HCT116 (cell line): ENCODE results near the gene IFRD2. TPM values are rescaled to one million over a fixed set of nuclear protein-coding genes. Genes with fewer than 3 reads are reported as not detected.

Experiments used
- ATAC-seq: fragments of 200-7000 bp; cut with Tn5 transposase; 2 replicates; pipeline ENCODE4 v1.9.1; 2020; ENCODE audit warnings: mild to moderate bottlenecking, moderate library complexity
- BruUV-seq: library from RNA; stranded (reverse); fragments of 400-500 nt; replicated peaks from 2 replicates; lab custom pipeline; 2021; lab: Mats Ljungman, UMichigan
- CTCF ChIA-PET: fragments of 300-600 bp; sonication (Branson Sonifier 250); formaldehyde crosslinking; loops from one replicate; lab custom pipeline; 2021; ENCODE audit warnings: antibody characterized with exemption; lab: Charles Lee
- POLR2A ChIA-PET: fragments of 300-600, 350-600 bp; sonication (Branson Sonifier 250); formaldehyde crosslinking; loops from one replicate; lab custom pipeline; 2021; ENCODE audit warnings: antibody characterized with exemption; lab: Charles Lee
- RAD21 ChIA-PET, 2 experiments: fragments of 300-600 bp; sonication (Branson Sonifier 250); formaldehyde crosslinking; loops; one replicate each; lab custom pipeline; 2023; ENCODE audit warnings: low total read pairs in 2 of 2; ENCODE audit not compliant: uncharacterized antibody in 2 of 2, unreplicated experiment in 2 of 2, low non-redundant PET in 1 of 2; lab: Charles Lee
- DNase-seq: peaks from one replicate; pipeline ENCODE4 v3.0.0-alpha.2; 2010; ENCODE audit warnings: low read depth, low spot score
- H2AFZ ChIP-seq: fragments of 200-600 bp; shearing (Covaris generic), sonication (generic); 2 replicates; pipeline ENCODE4 v1.6.1; 2017; ENCODE audit warnings: low read depth, mixed run types, mixed read lengths, antibody characterized with exemption, low read length; ENCODE audit not compliant: poor library complexity, severe bottlenecking
- H3K27ac ChIP-seq: 2 replicates; pipeline ENCODE4 v1.5.1; 2012; ENCODE audit warnings: low read depth, low read length
- H3K27me3 ChIP-seq: fragments of 200-600 bp; sonication (generic); 2 replicates; pipeline ENCODE4 v1.6.1; 2016; ENCODE audit warnings: mixed run types, low read length, mixed read lengths; ENCODE audit not compliant: insufficient read depth
- H3K36me3 ChIP-seq, 2 experiments: fragments of 200-500 bp in 1 of 2; fragments of 200-600 bp in 1 of 2; sonication (Bioruptor generic) in 1 of 2; sonication (generic) in 1 of 2; 2 replicates each; pipeline versions ENCODE4 v1.5.1 to v1.6.1; 2014 to 2016; ENCODE audit warnings: low read length in 2 of 2, inconsistent platforms in 1 of 2, mixed read lengths in 1 of 2, mixed run types in 1 of 2; ENCODE audit not compliant: insufficient read depth in 2 of 2, control insufficient read depth in 1 of 2
- H3K4me1 ChIP-seq, 2 experiments: fragments of 200-600 bp in 1 of 2; sonication (generic) in 1 of 2; 2 replicates each; pipeline versions ENCODE4 v1.5.1 to v1.6.1; 2012 to 2017; ENCODE audit warnings: low read length in 2 of 2, inconsistent platforms in 1 of 2, mild to moderate bottlenecking in 1 of 2, mixed read lengths in 1 of 2, mixed run types in 1 of 2, moderate library complexity in 1 of 2; ENCODE audit not compliant: insufficient read depth in 2 of 2, control insufficient read depth in 1 of 2
- H3K4me2 ChIP-seq: fragments of 200-600 bp; sonication (generic); 2 replicates; pipeline ENCODE4 v1.6.1; 2017; ENCODE audit warnings: mixed run types, low read length, mixed read lengths
- H3K4me3 ChIP-seq, 2 experiments: fragments of 200-600 bp in 1 of 2; sonication (generic) in 1 of 2; replicated peaks in 1 of 2; 2 replicates each; pipeline ENCODE4 v1.5.1; 2011 to 2016; ENCODE audit warnings: low read length in 2 of 2, control low read depth in 1 of 2, low read depth in 1 of 2, mild to moderate bottlenecking in 1 of 2, mixed read lengths in 1 of 2, mixed run types in 1 of 2
- H3K79me2 ChIP-seq: fragments of 200-600 bp; sonication (generic); 2 replicates; pipeline ENCODE4 v1.6.1; 2017; ENCODE audit warnings: mild to moderate bottlenecking, mixed run types, low read length, moderate library complexity, mixed read lengths; ENCODE audit not compliant: insufficient read depth
- H3K9ac ChIP-seq: fragments of 200-600 bp; sonication (generic); 2 replicates; pipeline ENCODE4 v1.6.1; 2016; ENCODE audit warnings: low read length, mixed read lengths
- H3K9me2 ChIP-seq: fragments of 200-600 bp; sonication (generic), shearing (Covaris generic); 2 replicates; pipeline ENCODE4 v1.6.1; 2017; ENCODE audit warnings: mixed run types, mild to moderate bottlenecking, moderate library complexity; ENCODE audit not compliant: insufficient read depth
- H3K9me3 ChIP-seq, 2 experiments: fragments of 200-500 bp in 1 of 2; fragments of 200-600 bp in 1 of 2; sonication (Bioruptor generic) in 1 of 2; sonication (generic) in 1 of 2; 2 replicates each; pipeline ENCODE4 v1.6.1; 2014 to 2017; ENCODE audit warnings: low read length in 2 of 2, mixed read lengths in 2 of 2, inconsistent platforms in 1 of 2, low read depth in 1 of 2, mild to moderate bottlenecking in 1 of 2, mixed run types in 1 of 2, moderate library complexity in 1 of 2; ENCODE audit not compliant: control insufficient read depth in 1 of 2, insufficient read depth in 1 of 2
- H4K20me1 ChIP-seq: fragments of 200-600 bp; sonication (generic), shearing (Covaris generic); 2 replicates; pipeline ENCODE4 v1.6.1; 2017; ENCODE audit warnings: mixed run types, mild to moderate bottlenecking, moderate library complexity; ENCODE audit not compliant: insufficient read depth
- ATF3 ChIP-seq: IDR thresholded peaks from 2 replicates; pipeline ENCODE4 v1.6.1; 2012
- CEBPB ChIP-seq: IDR thresholded peaks from 2 replicates; pipeline ENCODE4 v1.6.1; 2012; ENCODE audit warnings: low read depth
- EGR1 ChIP-seq: IDR thresholded peaks from 2 replicates; pipeline ENCODE4 v1.6.1; 2012; ENCODE audit warnings: low read depth
- ELF1 ChIP-seq: IDR thresholded peaks from 2 replicates; pipeline ENCODE4 v1.6.1; 2012; ENCODE audit warnings: low read depth, borderline replicate concordance
- EZH2 ChIP-seq: fragments of 200-600 bp; sonication (generic); IDR thresholded peaks from 2 replicates; pipeline ENCODE4 v1.6.1; 2017; ENCODE audit warnings: antibody characterized with exemption, mixed run types
- EZH2phosphoT487 ChIP-seq: fragments of 200-600 bp; IDR thresholded peaks from 2 replicates; pipeline ENCODE4 v1.6.1; 2018; ENCODE audit warnings: antibody characterized with exemption, borderline replicate concordance
- JUND ChIP-seq: IDR thresholded peaks from 2 replicates; pipeline ENCODE4 v1.6.1; 2012
- MAX ChIP-seq: IDR thresholded peaks from 2 replicates; pipeline ENCODE4 v1.6.1; 2012
- POLR2A ChIP-seq: IDR thresholded peaks from 2 replicates; pipeline ENCODE4 v1.7.0; 2011; ENCODE audit warnings: borderline replicate concordance; ENCODE audit not compliant: insufficient read depth, insufficient read length; ENCODE audit errors: extremely low read depth
- RAD21 ChIP-seq: IDR thresholded peaks from 2 replicates; pipeline ENCODE4 v1.6.1; 2012; ENCODE audit warnings: low read depth, mild to moderate bottlenecking
- REST ChIP-seq: IDR thresholded peaks from 2 replicates; pipeline ENCODE4 v1.6.1; 2012; ENCODE audit warnings: low read depth
- SIN3A ChIP-seq: IDR thresholded peaks from 2 replicates; pipeline ENCODE4 v1.6.1; 2012; ENCODE audit warnings: low read depth
- SP1 ChIP-seq: IDR thresholded peaks from 2 replicates; pipeline ENCODE4 v1.6.1; 2012; ENCODE audit warnings: low read depth
- SRF ChIP-seq: IDR thresholded peaks from 2 replicates; pipeline ENCODE4 v1.6.1; 2012; ENCODE audit warnings: low read depth
- TCF7L2 ChIP-seq: IDR thresholded peaks from 2 replicates; pipeline ENCODE4 v1.7.0; 2011; ENCODE audit warnings: borderline replicate concordance, inconsistent platforms; ENCODE audit not compliant: insufficient read depth, insufficient read length; ENCODE audit errors: extremely low read depth
- YY1 ChIP-seq: IDR thresholded peaks from 2 replicates; pipeline ENCODE4 v1.6.1; 2011; ENCODE audit warnings: low read length, low read depth, moderate library complexity, mild to moderate bottlenecking; ENCODE audit not compliant: insufficient replicate concordance; ENCODE audit errors: extremely low read depth
- ZBTB33 ChIP-seq: IDR thresholded peaks from 2 replicates; pipeline ENCODE4 v1.6.1; 2011; ENCODE audit warnings: mild to moderate bottlenecking, low read length, moderate library complexity; ENCODE audit not compliant: insufficient replicate concordance; ENCODE audit errors: extremely low read depth
- ZFX ChIP-seq: fragments of 450-650 bp; IDR thresholded peaks from 2 replicates; pipeline ENCODE4 v1.6.1; 2017
- intact Hi-C: fragments of 100-400 bp; cut with micrococcal nuclease; formaldehyde crosslinking; loops from 2 replicates; pipeline ENCODE4 v1.10.0; 2022
- total RNA-seq: library from RNA; stranded (reverse); gene quantifications from one replicate; pipeline ENCODE4 v1.2.1, GENCODE V29; 2021; ENCODE audit not compliant: unreplicated experiment
- TF ChIP-seq, protein P1 (sequence below), 3 experiments: fragments of 200-600 bp in 1 of 3; sonication (generic) in 1 of 3; IDR thresholded peaks in 2 of 3; conservative IDR thresholded peaks in 1 of 3; 2 replicates each; pipeline ENCODE4 v1.5.1; 2012 to 2017; ENCODE audit warnings: low read depth in 2 of 3, low read length in 2 of 3, antibody characterized with exemption in 1 of 3, borderline replicate concordance in 1 of 3, control low read depth in 1 of 3, mild to moderate bottlenecking in 1 of 3, mixed read lengths in 1 of 3, mixed run types in 1 of 3, moderate library complexity in 1 of 3; ENCODE audit not compliant: insufficient read depth in 1 of 3

IFRD2 gene
- total RNA-seq, 1 experiment from 2014 or later = 146 TPM

DNA sequence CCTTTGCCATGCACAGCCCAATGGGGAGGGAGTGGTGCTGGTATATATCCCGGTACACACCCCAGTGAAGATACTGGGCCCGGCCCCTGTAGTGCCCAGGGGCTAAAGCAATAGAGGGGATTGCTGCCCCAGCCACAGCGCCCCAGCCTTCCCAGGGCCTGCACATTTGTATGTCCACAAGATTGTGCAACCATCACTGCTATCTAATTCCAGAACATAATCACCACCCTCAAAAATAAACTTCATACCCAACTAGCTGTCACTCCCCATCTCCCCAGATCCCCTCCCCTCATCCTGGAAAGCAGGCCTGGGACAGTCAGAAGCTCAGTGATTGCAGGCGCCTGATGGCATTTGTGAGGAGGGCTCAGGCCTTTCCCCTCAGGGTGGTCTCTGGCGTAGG lies 42.8 kb downstream of the IFRD2 start:
- ATAC-seq (no peak), DNase-seq (no peak)
- ChIA-PET POLR2A (interaction anchor here (1.1 to 3.0 kb wide), 2 partner anchors 10 to 14 kb away, joined by 3 to 12 read pairs; partner anchors contain the start of gene GNAI2), CTCF (interaction anchor here (4.7 kb wide), 1 partner anchor 10 kb away, joined by 46 read pairs; no protein-coding TSS in a partner anchor), RAD21 (no interaction called here)
- intact Hi-C loops = no loop called here
- H3K9me3 ChIP-seq = no peaks in the 10 kb centered on the region
- H3K9me2 ChIP-seq = no peaks in the 10 kb centered on the region
- peaks cover 36 to 92% of the 10 kb centered on the region in 2 experiments for H3K4me1 ChIP-seq
- H3K27ac ChIP-seq = no peak overlapping the region
- no peak overlapping the region for H2AFZ ChIP-seq
- H3K27me3 ChIP-seq = no peaks in the 10 kb centered on the region
- no peak overlapping the region for H3K4me3 ChIP-seq
- H4K20me1 ChIP-seq = no peaks in the 10 kb centered on the region
- peaks cover 75% of the 10 kb centered on the region for H3K79me2 ChIP-seq
- peak overlapping the region; percentile 20; the same call in 1 of the 2 replicates for H3K9ac ChIP-seq
- peak overlapping the region; percentile 93; the same call in 1 of the 2 replicates for H3K4me2 ChIP-seq
- TF ChIP-seq ZFX = no peak
- no peak for TF ChIP-seq RAD21
- no peak for TF ChIP-seq SP1
- no peak for TF ChIP-seq POLR2A
- TF ChIP-seq ATF3 = no peak
- TF ChIP-seq EZH2 = no peak
- TF ChIP-seq, protein P1, sequence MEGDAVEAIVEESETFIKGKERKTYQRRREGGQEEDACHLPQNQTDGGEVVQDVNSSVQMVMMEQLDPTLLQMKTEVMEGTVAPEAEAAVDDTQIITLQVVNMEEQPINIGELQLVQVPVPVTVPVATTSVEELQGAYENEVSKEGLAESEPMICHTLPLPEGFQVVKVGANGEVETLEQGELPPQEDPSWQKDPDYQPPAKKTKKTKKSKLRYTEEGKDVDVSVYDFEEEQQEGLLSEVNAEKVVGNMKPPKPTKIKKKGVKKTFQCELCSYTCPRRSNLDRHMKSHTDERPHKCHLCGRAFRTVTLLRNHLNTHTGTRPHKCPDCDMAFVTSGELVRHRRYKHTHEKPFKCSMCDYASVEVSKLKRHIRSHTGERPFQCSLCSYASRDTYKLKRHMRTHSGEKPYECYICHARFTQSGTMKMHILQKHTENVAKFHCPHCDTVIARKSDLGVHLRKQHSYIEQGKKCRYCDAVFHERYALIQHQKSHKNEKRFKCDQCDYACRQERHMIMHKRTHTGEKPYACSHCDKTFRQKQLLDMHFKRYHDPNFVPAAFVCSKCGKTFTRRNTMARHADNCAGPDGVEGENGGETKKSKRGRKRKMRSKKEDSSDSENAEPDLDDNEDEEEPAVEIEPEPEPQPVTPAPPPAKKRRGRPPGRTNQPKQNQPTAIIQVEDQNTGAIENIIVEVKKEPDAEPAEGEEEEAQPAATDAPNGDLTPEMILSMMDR (IDR thresholded peaks at IDR 0.05 in 2 of 3, conservative IDR thresholded peaks at IDR 0.05 in 1 of 3; ENCODE audit: borderline replicate concordance in 1 of 3, insufficient read depth in 1 of 3, low read depth in 2 of 3, low read length in 2 of 3) = no peak
- TF ChIP-seq SIN3A = no peak
- no peak for TF ChIP-seq EGR1
- TF ChIP-seq REST = no peak
- no peak for TF ChIP-seq JUND
- no peak for TF ChIP-seq CEBPB
- TF ChIP-seq SRF = no peak
- TF ChIP-seq TCF7L2 = no peak
- no peak for TF ChIP-seq MAX
- TF ChIP-seq ZBTB33 = no peak
- TF ChIP-seq EZH2phosphoT487 = no peak
- TF ChIP-seq ELF1 = no peak
- TF ChIP-seq YY1 = no peak
- H3K36me3 ChIP-seq = peaks cover 0 to 3% of the 10 kb centered on the region in 2 experiments; a peak in 2 of 4 replicates
- BruUV-seq = no TSS peak
